Endothelial cell of umbilical vein (primary cell): ENCODE results near the gene THEMIS. TPM values are rescaled to one million over a fixed set of nuclear protein-coding genes. Genes with fewer than 3 reads are reported as not detected.

Experiments used
- BruUV-seq: library from RNA; stranded (reverse); fragments of 400-500 nt; replicated peaks from 2 replicates; lab custom pipeline; 2021; lab: Mats Ljungman, UMichigan
- CTCF ChIA-PET: fragments of 300-600, 350-600 bp; sonication (Branson Sonifier 250); formaldehyde crosslinking; loops from one replicate; lab custom pipeline; 2021; ENCODE audit warnings: antibody characterized with exemption, inconsistent platforms; lab: Charles Lee
- POLR2A ChIA-PET: fragments of 300-600, 350-600 bp; sonication (Branson Sonifier 250); formaldehyde crosslinking; loops from one replicate; lab custom pipeline; 2021; ENCODE audit warnings: antibody characterized with exemption, inconsistent platforms; lab: Charles Lee
- DNase-seq: peaks from one replicate; pipeline ENCODE4 v3.0.0-alpha.2; 2011; ENCODE audit warnings: low read depth, low spot score
- FAIRE-seq: peaks from 2 replicates; lab custom pipeline; 2011; peaks lifted over from hg19 to GRCh38; lab: Jason Lieb, UNC
- H2AFZ ChIP-seq: 2 replicates; pipeline ENCODE4 v1.6.0; 2012; ENCODE audit warnings: low read depth, low read length, control low read depth, inconsistent platforms
- H3K27ac ChIP-seq: 2 replicates; pipeline ENCODE4 v1.5.1; 2011; ENCODE audit warnings: low read depth, mild to moderate bottlenecking, control low read depth, low read length, moderate library complexity; ENCODE audit not compliant: insufficient read depth
- H3K27me3 ChIP-seq, 2 experiments: 2 replicates each; pipeline versions ENCODE4 v1.6.0 to v1.6.1; 2011; ENCODE audit warnings: low read length in 2 of 2, mixed read lengths in 1 of 2; ENCODE audit not compliant: control insufficient read depth in 2 of 2, insufficient read depth in 2 of 2
- H3K36me3 ChIP-seq, 2 experiments: 2 replicates in 1 of 2; 3 replicates in 1 of 2; pipeline ENCODE4 v1.5.1; 2011; ENCODE audit warnings: low read length in 2 of 2, mild to moderate bottlenecking in 1 of 2, moderate library complexity in 1 of 2; ENCODE audit not compliant: control insufficient read depth in 2 of 2, insufficient read depth in 2 of 2; ENCODE audit errors: extremely low read depth in 1 of 2
- H3K4me1 ChIP-seq: 3 replicates; pipeline ENCODE4 v1.5.1; 2011; ENCODE audit warnings: mild to moderate bottlenecking, low read length; ENCODE audit not compliant: control insufficient read depth, insufficient read depth; ENCODE audit errors: extremely low read depth
- H3K4me2 ChIP-seq: 2 replicates; pipeline ENCODE4 v1.6.1; 2011; ENCODE audit warnings: low read length, control low read depth, mixed read lengths; ENCODE audit not compliant: insufficient read depth
- H3K4me3 ChIP-seq, 3 experiments: fragments of 200-600 bp in 1 of 3; sonication (generic), shearing (Covaris generic) in 1 of 3; replicated peaks in 1 of 3; 2 replicates each; pipeline ENCODE4 v1.5.1; 2011 to 2016; ENCODE audit warnings: control low read depth in 3 of 3, low read length in 3 of 3, mild to moderate bottlenecking in 2 of 3, inconsistent platforms in 1 of 3, low read depth in 1 of 3, moderate library complexity in 1 of 3; ENCODE audit not compliant: insufficient read depth in 1 of 3
- H3K79me2 ChIP-seq: 2 replicates; pipeline ENCODE4 v1.6.0; 2012; ENCODE audit warnings: low read length, inconsistent platforms; ENCODE audit not compliant: control insufficient read depth, insufficient read depth
- H3K9ac ChIP-seq: replicated peaks from 2 replicates; pipeline ENCODE3; 2011; ENCODE audit warnings: low read length, control low read depth; ENCODE audit not compliant: insufficient read depth; ENCODE audit errors: extremely low read depth
- H3K9me1 ChIP-seq: replicated peaks from 3 replicates; pipeline ENCODE4 v1.6.0; 2011; ENCODE audit warnings: mild to moderate bottlenecking, low read length; ENCODE audit not compliant: control insufficient read depth, insufficient read depth; ENCODE audit errors: extremely low read depth
- H3K9me3 ChIP-seq: replicated peaks from 2 replicates; pipeline ENCODE4 v1.5.1; 2012; ENCODE audit warnings: low read length, inconsistent platforms; ENCODE audit not compliant: control insufficient read depth, insufficient read depth
- H4K20me1 ChIP-seq: replicated peaks from 2 replicates; pipeline ENCODE3; 2011; ENCODE audit warnings: mild to moderate bottlenecking, low read length; ENCODE audit not compliant: control insufficient read depth, insufficient read depth; ENCODE audit errors: extremely low read depth
- EZH2 ChIP-seq: IDR thresholded peaks from 2 replicates; pipeline ENCODE4 v1.6.1; 2012; ENCODE audit warnings: borderline replicate concordance, low read depth, mild to moderate bottlenecking, moderate library complexity, low read length, inconsistent platforms; ENCODE audit not compliant: severe bottlenecking
- FOS ChIP-seq: IDR thresholded peaks from 2 replicates; pipeline ENCODE4 v1.6.1; 2011; ENCODE audit warnings: mild to moderate bottlenecking, low read length, moderate library complexity, borderline replicate concordance; ENCODE audit not compliant: insufficient read depth
- GATA2 ChIP-seq: IDR thresholded peaks from 2 replicates; pipeline ENCODE4 v1.7.0; 2011; ENCODE audit warnings: low read depth, mild to moderate bottlenecking, moderate library complexity, mixed read lengths, low read length; ENCODE audit not compliant: insufficient read length, insufficient read depth
- JUN ChIP-seq: IDR thresholded peaks from 2 replicates; pipeline ENCODE4 v1.6.1; 2011; ENCODE audit warnings: borderline replicate concordance, low read depth; ENCODE audit not compliant: insufficient read length, insufficient read depth
- MYC ChIP-seq: IDR thresholded peaks from one replicate; pipeline ENCODE4 v1.6.1; 2011; ENCODE audit warnings: mild to moderate bottlenecking, low read depth, low read length
- POLR2A ChIP-seq: IDR thresholded peaks from 2 replicates; pipeline ENCODE4 v1.6.1; 2012; ENCODE audit warnings: low read depth, mild to moderate bottlenecking, control low read depth, low read length
- POLR2AphosphoS5 ChIP-seq: IDR thresholded peaks from 2 replicates; pipeline ENCODE4 v1.6.1; 2012; ENCODE audit warnings: low read depth, mild to moderate bottlenecking, control low read depth, low read length, moderate library complexity; ENCODE audit not compliant: insufficient read depth
- dilution Hi-C: fragments of 300-500 bp; cut with MboI; formaldehyde crosslinking; loops from one replicate; pipeline ENCODE4 v1.15.0; 2019; ENCODE audit warnings: low sequenced_read_pairs; ENCODE audit not compliant: extremely low pct_ligation_motif_present
- intact Hi-C: fragments of 100-400 bp; cut with micrococcal nuclease; formaldehyde crosslinking; loops from one replicate; pipeline ENCODE4 v1.10.0; 2022
- polyA plus RNA-seq, 4 experiments: library from polyadenylated mRNA; depleted of rRNA in 3 of 4; stranded (reverse) in 3 of 4; unstranded in 1 of 4; fragments of >200 nt; gene quantifications; 2 replicates each; pipeline versions ENCODE4 v1.2.1 to v1.2.3, GENCODE V29; 2011 to 2012; ENCODE audit warnings: missing spikeins in 1 of 4
- total RNA-seq: library from RNA; stranded (reverse); gene quantifications from 2 replicates; pipeline ENCODE4 v1.2.3, GENCODE V29; 2021
- TF ChIP-seq, protein P1 (sequence below): IDR thresholded peaks from 2 replicates; pipeline ENCODE4 v1.6.1; 2011; ENCODE audit not compliant: insufficient read depth, insufficient read length
- TF ChIP-seq, protein P2 (sequence below), 2 donors: IDR thresholded peaks; 1 replicate in 1 of 2; 2 replicates in 1 of 2; pipeline ENCODE4 v1.5.1; 2011; ENCODE audit warnings: low read length in 2 of 2, mild to moderate bottlenecking in 2 of 2, moderate library complexity in 2 of 2, control low read depth in 1 of 2, inconsistent platforms in 1 of 2, low read depth in 1 of 2; ENCODE audit not compliant: insufficient read depth in 1 of 2; ENCODE audit errors: extremely low read depth in 1 of 2

The THEMIS gene
- total and polyA plus RNA-seq, 2 donors (not counting 3 experiments of a cell fraction or from before 2014, with no cell fraction given): not detected

DNA sequence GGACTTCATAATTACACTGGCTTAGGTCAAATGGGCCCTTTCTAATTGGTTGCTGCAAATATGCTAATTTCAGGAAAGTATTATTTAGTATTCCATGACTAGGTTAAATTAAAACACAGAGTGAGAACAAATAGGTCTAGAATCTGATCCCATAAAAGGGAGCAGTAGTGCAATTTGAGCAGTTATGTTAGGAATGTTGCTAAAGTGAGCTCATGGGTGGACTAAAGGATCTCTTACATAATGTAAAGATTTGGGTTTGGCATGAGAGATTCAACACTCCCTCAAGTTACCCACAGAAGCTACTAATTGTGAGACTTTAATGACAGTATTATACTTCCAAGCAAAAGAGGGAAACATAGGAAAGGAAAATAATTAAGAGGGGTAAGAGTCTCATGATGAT, 214.8 kb downstream of the THEMIS start:
- Histone ChIP-seq H3K27ac (no peak overlapping the region), H2AFZ (no peak overlapping the region), H3K79me2 (no peaks in the 10 kb centered on the region), H3K4me3 (no peak overlapping the region), H3K27me3 (peaks cover 5 to 6% of the 10 kb centered on the region in 2 experiments), H3K36me3 (no peaks in the 10 kb centered on the region), H3K9ac (no peak overlapping the region), H3K4me2 (no peak overlapping the region), H4K20me1 (no peaks in the 10 kb centered on the region), H3K9me1 (no peaks in the 10 kb centered on the region), H3K4me1 (no peaks in the 10 kb centered on the region), H3K9me3 (no peaks in the 10 kb centered on the region)
- POLR2A ChIA-PET: no interaction called here
- FAIRE-seq (no peak), DNase-seq (no peak)
- dilution Hi-C loops (no loop called here), intact Hi-C loops (no loop called here)
- CTCF ChIA-PET: interaction anchor here (1.1 kb wide), 1 partner anchor 26 kb away, joined by 3 read pairs; no protein-coding TSS in a partner anchor
- no peak for TF ChIP-seq FOS
- TF ChIP-seq, protein P1, sequence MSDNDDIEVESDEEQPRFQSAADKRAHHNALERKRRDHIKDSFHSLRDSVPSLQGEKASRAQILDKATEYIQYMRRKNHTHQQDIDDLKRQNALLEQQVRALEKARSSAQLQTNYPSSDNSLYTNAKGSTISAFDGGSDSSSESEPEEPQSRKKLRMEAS: no peak
- no peak for TF ChIP-seq JUN
- TF ChIP-seq, protein P2, sequence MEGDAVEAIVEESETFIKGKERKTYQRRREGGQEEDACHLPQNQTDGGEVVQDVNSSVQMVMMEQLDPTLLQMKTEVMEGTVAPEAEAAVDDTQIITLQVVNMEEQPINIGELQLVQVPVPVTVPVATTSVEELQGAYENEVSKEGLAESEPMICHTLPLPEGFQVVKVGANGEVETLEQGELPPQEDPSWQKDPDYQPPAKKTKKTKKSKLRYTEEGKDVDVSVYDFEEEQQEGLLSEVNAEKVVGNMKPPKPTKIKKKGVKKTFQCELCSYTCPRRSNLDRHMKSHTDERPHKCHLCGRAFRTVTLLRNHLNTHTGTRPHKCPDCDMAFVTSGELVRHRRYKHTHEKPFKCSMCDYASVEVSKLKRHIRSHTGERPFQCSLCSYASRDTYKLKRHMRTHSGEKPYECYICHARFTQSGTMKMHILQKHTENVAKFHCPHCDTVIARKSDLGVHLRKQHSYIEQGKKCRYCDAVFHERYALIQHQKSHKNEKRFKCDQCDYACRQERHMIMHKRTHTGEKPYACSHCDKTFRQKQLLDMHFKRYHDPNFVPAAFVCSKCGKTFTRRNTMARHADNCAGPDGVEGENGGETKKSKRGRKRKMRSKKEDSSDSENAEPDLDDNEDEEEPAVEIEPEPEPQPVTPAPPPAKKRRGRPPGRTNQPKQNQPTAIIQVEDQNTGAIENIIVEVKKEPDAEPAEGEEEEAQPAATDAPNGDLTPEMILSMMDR (IDR thresholded peaks at IDR 0.05; ENCODE audit: extremely low read depth in 1 of 2, insufficient read depth in 1 of 2, low read depth in 1 of 2, low read length in 2 of 2): no peak
- no peak for TF ChIP-seq POLR2A
- no peak for TF ChIP-seq POLR2AphosphoS5
- no peak for TF ChIP-seq MYC
- no peak for TF ChIP-seq GATA2
- no peak for TF ChIP-seq EZH2
- BruUV-seq: no TSS peak
